Tibial nerve (tissue), 3 donors: ENCODE data around the gene EXOSC7.

Source experiments
- POLR2A ChIP-seq, 2 donors: fragments of 450-650 bp; IDR thresholded peaks; one replicate each; pipeline ENCODE4 v1.6.1; 2017; ENCODE audit warnings: antibody characterized with exemption in 2 of 2, mild to moderate bottlenecking in 2 of 2, moderate library complexity in 2 of 2
- TF ChIP-seq, protein P1 (sequence below), 5 experiments: fragments of 200-600 bp in 3 of 5; fragments of 450-650 bp in 2 of 5; sonication (generic) in 3 of 5; IDR thresholded peaks; one replicate each; pipeline ENCODE4 v1.5.1; 2016 to 2019; ENCODE audit warnings: antibody characterized with exemption in 5 of 5, mild to moderate bottlenecking in 3 of 5, moderate library complexity in 2 of 5

DNA sequence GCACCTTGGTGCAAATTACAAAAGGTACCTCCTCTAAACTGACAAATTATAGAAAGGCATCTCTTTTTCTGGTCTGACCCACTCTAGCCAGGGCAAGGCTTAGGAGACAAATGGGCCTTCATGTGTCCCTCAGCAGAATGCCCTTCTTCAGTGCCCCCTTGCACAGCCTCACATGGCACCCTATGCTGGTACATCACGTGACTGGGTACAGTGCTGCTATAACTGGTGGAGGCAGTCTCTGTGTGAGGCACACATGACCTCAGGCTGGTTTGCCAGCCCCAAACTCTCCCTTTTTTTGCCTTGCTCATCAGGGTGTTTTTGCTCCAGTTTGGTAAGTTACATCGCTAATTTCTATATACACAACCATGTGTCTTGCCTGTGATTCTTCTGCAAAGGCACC is 53.2 kb downstream of the EXOSC7 start:
- TF ChIP-seq POLR2A (IDR thresholded peaks at IDR 0.05), result no peak
- TF ChIP-seq, protein P1, sequence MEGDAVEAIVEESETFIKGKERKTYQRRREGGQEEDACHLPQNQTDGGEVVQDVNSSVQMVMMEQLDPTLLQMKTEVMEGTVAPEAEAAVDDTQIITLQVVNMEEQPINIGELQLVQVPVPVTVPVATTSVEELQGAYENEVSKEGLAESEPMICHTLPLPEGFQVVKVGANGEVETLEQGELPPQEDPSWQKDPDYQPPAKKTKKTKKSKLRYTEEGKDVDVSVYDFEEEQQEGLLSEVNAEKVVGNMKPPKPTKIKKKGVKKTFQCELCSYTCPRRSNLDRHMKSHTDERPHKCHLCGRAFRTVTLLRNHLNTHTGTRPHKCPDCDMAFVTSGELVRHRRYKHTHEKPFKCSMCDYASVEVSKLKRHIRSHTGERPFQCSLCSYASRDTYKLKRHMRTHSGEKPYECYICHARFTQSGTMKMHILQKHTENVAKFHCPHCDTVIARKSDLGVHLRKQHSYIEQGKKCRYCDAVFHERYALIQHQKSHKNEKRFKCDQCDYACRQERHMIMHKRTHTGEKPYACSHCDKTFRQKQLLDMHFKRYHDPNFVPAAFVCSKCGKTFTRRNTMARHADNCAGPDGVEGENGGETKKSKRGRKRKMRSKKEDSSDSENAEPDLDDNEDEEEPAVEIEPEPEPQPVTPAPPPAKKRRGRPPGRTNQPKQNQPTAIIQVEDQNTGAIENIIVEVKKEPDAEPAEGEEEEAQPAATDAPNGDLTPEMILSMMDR (IDR thresholded peaks at IDR 0.05), result no peak
